ENCODE measurements around the gene CNFN. TPM values are rescaled to one million over a fixed set of nuclear protein-coding genes. Genes with fewer than 3 reads are reported as not detected.

The CNFN gene
- total RNA-seq, 1 experiment from 2014 or later, result 4.5 TPM

- no peaks in the 10 kb centered on the region for H3K27me3 ChIP-seq (ENCODE audit: low read length)
- POLR2A ChIA-PET (ENCODE audit: unreplicated experiment), result no interaction called here
- H3K27ac ChIP-seq (ENCODE audit: low read length), result no peak overlapping the region
- H3K9me2 ChIP-seq (replicated peaks; ENCODE audit: low read length), result no peaks in the 10 kb centered on the region
- DNase-seq (no peak), ATAC-seq (no peak)
- no peaks in the 10 kb centered on the region for H3K79me2 ChIP-seq (ENCODE audit: low read length)
- H3K36me3 ChIP-seq (ENCODE audit: low read depth, low read length), result no peaks in the 10 kb centered on the region
- H3K4me3 ChIP-seq (ENCODE audit: low read length), result no peak overlapping the region
- no peaks in the 10 kb centered on the region for H4K20me1 ChIP-seq (ENCODE audit: low read length)
- no peaks in the 10 kb centered on the region for H3K9me3 ChIP-seq (ENCODE audit: low read length)
- CTCF ChIA-PET, result no interaction called here
- intact Hi-C loops (cut with micrococcal nuclease), result no loop called here
- no peaks in the 10 kb centered on the region for H3F3A ChIP-seq (ENCODE audit: low read length, unreplicated experiment)
- H3K4me1 ChIP-seq (ENCODE audit: insufficient read depth, low read length), result no peaks in the 10 kb centered on the region
- no peak overlapping the region for H3K4me2 ChIP-seq (ENCODE audit: low read length)
- H2AFZ ChIP-seq (ENCODE audit: low read length), result no peak overlapping the region
- H3K9ac ChIP-seq (ENCODE audit: low read length), result no peak overlapping the region
- TF ChIP-seq CTCF (conservative IDR thresholded peaks at IDR 0.05; ENCODE audit: low read depth, low read length), result no peak
- no peak for TF ChIP-seq EZH2 (IDR thresholded peaks at IDR 0.05; ENCODE audit: low read length, unreplicated experiment)
- no peak for TF ChIP-seq EZH2phosphoT487 (IDR thresholded peaks at IDR 0.05; ENCODE audit: borderline replicate concordance, low read length)
- no TSS peak for BruUV-seq (replicated peaks)
Measured at GRCh38 chr19:42370626-42371175, 19.4 kb downstream of the CNFN start.

GRCh38 chr19:42370068-42370520 is 20.0 kb downstream of the CNFN start:
- no TSS peak for BruUV-seq (replicated peaks)
- POLR2A ChIA-PET (ENCODE audit: unreplicated experiment), result no interaction called here

More at GRCh38 chr19:42370068-42370520, 20.0 kb downstream of the CNFN start:
- no peak overlapping the region for H3K4me2 ChIP-seq (ENCODE audit: low read length)
- ATAC-seq (no peak), DNase-seq (no peak)
- H4K20me1 ChIP-seq (ENCODE audit: low read length), result no peaks in the 10 kb centered on the region
- intact Hi-C loops (cut with micrococcal nuclease), result no loop called here
- H3F3A ChIP-seq (ENCODE audit: low read length, unreplicated experiment), result no peaks in the 10 kb centered on the region
- H3K4me1 ChIP-seq (ENCODE audit: insufficient read depth, low read length), result no peaks in the 10 kb centered on the region
- H3K9me2 ChIP-seq (replicated peaks; ENCODE audit: low read length), result no peaks in the 10 kb centered on the region
- no peak overlapping the region for H3K4me3 ChIP-seq (ENCODE audit: low read length)
- no peak for TF ChIP-seq EZH2 (IDR thresholded peaks at IDR 0.05; ENCODE audit: low read length, unreplicated experiment)
- TF ChIP-seq CTCF (conservative IDR thresholded peaks at IDR 0.05; ENCODE audit: low read depth, low read length), result no peak
- no peak for TF ChIP-seq EZH2phosphoT487 (IDR thresholded peaks at IDR 0.05; ENCODE audit: borderline replicate concordance, low read length)
- no peaks in the 10 kb centered on the region for H3K27me3 ChIP-seq (ENCODE audit: low read length)
- no peaks in the 10 kb centered on the region for H3K79me2 ChIP-seq (ENCODE audit: low read length)
- no peaks in the 10 kb centered on the region for H3K36me3 ChIP-seq (ENCODE audit: low read depth, low read length)
- CTCF ChIA-PET, result no interaction called here
- no peaks in the 10 kb centered on the region for H3K9me3 ChIP-seq (ENCODE audit: low read length)
- no peak overlapping the region for H2AFZ ChIP-seq (ENCODE audit: low read length)
- H3K27ac ChIP-seq (ENCODE audit: low read length), result no peak overlapping the region
- no peak overlapping the region for H3K9ac ChIP-seq (ENCODE audit: low read length)

Data from PC-3 (cell line).